ENCODE results near the gene RANBP9.

Gene RANBP9

DNA sequence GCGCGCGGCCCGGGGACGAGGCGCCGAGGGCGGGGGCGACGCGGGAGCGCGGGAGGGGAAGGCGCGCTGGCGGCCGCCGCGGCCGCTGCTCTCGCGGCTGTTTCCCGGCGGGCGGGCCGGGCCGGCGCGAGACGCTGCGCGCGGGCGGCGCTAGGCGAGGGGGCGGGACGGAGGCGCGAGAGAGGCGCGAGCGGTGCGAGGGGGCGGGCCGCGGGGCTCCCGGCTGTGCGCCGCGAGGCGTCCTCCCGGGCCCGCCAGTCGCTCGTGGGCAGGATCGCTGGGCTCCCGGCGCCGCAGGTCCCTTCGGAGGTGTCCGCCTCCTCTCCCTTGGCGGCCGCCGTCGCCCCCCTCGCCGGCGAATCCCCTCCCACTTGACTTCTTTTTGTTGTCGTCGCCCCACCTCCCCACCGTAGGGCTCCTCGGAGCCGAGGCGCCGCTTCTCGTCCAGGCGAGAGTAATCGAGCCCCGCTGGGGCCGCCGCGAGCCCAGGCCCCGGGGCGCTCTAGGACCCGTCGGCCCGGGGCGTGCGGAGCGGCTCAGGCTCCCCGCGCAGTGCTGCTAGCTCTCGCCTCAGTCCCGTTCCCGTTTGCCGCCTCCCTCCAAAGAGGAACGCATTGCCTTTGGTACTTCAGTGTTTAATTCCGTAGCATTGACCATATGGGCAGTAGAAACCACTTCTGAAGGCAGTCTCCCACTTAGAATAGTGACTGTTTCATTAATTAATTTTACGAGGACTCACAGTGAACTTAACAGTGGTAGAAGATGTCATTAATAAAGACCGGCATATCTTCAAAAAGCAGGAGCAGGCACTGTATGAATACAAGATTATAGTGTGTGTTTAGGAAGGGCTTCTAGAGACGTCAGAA lies at the start of gene RANBP9:
Gene RANBP9 (minus strand): TSS at position 103 of the 866 bp plus-strand sequence. CDS start 330 bp downstream, outside the sequence.
- peak; percentile 73 to 78 for DNase-seq

DNA sequence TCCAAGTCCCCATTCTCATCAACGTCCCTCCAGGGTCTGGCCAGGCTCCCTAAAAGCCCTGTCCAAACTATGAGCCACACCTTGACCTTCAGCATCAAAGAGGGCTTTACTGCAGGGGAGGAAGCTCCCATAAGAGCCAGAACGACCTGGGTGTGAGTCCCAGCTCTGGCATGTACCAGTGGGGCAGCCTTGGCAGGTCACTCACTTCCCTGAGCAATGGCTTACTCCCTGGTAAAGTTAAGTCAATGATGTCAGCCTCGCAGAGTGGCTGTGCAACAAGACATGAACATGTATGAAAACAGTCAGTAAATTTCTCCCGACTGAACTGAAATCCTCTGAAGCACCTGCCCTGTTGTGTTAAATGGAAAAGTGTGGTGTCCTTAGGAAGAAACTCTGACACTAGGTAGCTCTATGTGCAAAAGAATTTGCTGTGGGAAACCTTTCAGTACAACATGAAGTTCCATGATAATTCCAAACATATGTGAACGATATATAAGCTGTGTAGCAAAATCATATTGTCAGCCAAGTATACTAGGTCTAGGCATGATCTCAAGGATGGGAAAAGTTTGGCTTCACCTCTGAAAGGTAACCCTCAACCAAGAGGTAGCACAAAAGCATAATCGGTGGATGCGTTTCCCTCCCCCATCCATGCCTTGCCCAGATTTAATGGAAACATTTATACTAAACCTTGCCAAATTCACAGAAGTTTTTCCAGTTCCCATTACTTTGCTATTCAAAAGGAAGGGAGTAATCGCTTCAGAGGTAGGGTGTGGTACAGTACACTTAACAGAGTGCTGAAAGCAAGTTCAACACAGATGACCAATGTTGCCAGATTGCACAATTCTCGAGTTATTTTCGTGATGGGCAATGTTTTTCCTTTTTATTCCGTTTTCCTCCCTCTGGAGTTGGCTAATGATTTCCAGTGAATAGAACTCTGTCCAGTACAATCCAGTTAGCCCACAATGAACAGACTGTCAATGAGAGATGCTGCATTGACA lies 49.0 kb upstream of the RANBP9 start:
- DNase-seq, result peak; percentile 17 to 47

- no peak for DNase-seq
Measured at GRCh38 chr6:13759025-13759424, 47.4 kb upstream of the RANBP9 start.

- no peak for DNase-seq
Measured at GRCh38 chr6:13754644-13755043, 43.0 kb upstream of the RANBP9 start.

DNA sequence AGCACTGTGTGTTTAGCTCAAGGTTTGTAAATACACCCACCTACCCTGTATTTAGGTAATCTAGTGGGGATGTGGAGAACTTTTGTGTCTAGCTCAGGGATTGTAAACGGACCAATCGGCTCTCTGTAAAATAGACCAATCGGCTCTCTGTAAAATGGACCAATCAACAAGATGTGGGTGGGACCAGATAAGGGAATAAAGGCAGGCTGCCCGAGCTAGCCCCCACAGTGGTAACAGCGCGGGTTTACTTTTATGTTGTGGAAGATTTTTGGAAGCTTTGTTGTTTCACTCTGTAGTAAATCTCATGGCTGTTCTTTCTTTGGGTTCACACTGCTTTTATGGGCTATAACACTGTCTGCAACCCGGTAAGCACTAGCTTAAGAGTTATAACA lies 32.1 kb upstream of the RANBP9 start:
- no peak for DNase-seq

DNA sequence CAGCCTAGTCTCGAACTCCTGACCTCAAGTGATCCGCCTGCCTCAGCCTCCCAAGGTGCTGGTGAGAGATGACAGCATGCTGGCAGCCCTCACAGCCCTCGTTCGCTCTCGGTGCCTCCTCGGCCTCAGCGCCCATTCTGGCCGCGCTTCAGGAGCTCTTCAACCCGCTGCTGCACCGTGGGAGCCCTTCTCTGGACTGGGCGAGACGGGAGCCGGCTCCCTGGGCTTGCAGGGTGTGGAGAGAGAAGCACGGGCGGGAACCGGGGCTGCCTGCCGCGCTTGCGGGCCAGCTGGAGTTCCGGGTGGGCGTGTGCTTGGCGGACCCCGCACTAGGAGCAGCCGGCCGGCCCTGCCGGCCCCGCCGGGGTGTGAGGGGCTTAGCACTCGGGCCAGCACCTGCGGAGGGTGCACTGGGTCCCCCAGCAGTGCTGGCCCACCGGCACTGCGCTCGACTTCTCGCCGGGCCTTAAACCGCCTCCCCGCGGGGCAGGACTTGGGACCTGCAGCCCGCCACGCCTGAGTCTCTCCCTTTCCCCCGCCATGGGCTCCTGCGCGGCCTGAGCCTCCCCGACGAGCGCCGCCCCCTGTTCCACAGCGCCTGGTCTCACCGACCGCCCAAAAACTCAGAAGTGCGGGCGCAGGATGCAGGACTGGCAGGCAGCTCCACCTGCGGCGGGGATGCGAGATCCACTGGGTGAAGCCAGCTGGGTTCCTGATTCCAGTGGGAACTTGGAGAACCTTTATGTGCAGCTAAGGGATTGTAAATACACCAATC lies 31.5 kb upstream of the RANBP9 start:
- DNase-seq, result no peak

DNA sequence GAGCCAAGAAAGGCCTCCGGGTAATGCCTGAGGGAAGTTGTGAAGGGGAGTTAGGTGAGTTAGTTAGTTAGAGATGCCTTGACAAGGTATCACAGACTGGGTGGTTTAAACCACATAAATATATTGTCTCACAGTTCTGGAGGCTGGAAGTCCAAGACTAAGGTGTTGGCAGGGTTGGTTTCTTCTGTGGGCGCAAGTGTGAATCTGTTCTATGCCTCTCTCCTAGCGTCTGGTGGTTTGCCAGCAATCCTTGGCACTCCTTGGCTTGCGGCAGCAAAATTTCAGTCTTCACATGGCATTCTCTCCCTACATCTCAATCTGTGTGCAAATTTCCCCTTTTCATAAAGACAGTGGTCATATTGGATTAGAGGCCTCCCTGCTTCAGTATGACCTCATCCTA lies 29.7 kb upstream of the RANBP9 start:
- DNase-seq, result no peak

GRCh38 chr6:13735031-13735430 lies 23.4 kb upstream of the RANBP9 start:
- no peak for DNase-seq

DNA sequence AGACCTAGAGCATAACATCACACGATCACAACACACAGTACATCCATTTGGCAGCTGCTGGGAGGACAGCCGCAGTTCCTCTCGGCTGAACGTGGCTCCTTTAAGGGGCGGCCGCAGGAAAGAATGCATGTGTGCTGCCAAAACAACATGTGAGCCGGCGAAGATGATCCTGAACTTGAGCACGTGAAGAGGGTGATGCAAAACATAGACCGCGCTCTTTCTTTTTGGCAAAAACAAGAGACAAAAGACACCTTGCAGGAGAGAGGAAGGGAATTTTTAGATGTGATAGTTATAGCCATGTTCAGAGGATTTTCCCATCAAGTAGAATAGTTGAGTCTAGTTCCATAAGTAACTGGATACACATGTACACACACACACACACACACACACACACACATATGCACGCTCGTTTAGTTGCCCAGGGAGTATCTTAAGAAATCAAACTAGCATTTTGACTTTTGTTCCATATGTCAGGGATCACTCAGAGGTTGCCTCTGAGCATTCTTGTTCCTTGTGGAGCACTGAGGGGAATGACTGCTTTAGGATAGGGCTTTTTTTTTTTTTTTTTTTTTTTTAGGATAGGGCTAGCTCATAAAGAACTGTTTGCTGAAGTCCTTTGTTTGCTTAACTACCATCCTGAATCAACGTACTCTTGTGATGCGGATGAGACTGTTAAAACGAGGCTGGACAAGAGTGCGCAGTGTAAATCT lies 21.7 kb upstream of the RANBP9 start:
- DNase-seq, result no peak

GRCh38 chr6:13730704-13731103 lies 19.1 kb upstream of the RANBP9 start:
- no peak for DNase-seq

- no peak for DNase-seq
Measured at GRCh38 chr6:13729891-13730290, 18.3 kb upstream of the RANBP9 start.

GRCh38 chr6:13725570-13725969 lies 13.9 kb upstream of the RANBP9 start:
- no peak for DNase-seq

GRCh38 chr6:13725052-13725451 lies 13.4 kb upstream of the RANBP9 start:
- DNase-seq, result no peak

DNA sequence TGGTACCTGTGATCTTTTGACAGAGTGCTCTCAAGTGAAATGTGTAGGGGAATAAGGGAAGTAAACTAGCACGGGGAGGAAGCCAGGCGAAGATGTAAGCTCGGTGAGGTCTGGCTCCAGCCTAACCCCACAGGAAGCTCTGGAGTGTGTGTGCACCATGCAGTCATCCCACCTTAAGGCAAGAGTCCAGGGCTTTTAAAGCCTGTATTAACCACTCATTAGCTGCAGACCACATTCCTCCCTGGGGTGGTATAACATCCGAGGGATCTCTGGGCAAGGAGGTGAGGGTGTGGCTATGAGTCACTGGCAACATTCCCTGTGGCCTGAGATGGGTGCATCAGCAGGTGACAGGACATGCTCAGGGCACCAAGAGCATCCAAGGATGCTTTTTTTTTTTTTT lies 12.5 kb upstream of the RANBP9 start:
- no peak for DNase-seq

DNA sequence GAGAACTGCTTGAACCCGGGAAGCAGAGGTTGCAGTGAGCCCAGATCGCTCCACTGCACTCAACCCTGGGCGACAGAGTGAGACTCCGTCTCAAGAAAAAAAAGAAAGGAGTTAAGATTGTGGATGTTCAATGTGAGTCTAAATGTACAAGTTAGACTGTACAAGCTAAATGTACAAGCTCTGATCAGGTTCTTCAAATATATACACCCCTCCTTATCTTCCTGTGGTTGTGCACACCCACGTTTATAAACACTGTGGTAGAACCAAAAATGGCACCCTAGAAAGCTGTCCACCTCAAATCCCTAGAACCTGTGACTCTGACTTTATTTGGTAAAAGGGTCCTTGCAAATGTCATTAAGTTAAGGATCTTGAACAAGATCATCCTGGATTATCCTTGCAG lies 11.2 kb upstream of the RANBP9 start:
- no peak for DNase-seq

DNA sequence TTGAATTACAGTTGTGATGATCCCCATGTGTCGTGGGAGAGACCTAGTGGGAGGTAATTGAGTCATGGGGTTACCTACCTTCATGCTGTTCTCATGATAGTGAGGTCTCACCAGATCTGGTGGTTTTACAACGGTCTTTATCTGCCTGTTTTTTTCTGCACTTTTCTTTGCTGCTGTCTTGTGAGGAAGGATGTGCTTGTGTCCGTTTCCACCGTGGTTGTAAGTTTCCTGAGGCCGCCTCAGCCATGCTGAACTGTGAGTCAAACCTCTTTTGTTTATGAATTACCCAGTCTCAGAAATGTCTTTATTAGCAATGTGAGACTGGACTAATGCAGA lies 6.5 kb upstream of the RANBP9 start:
- no peak for DNase-seq

GRCh38 chr6:13716955-13717295 lies 5.3 kb upstream of the RANBP9 start:
- no peak for DNase-seq

- no peak for DNase-seq
Measured at GRCh38 chr6:13716225-13716954, 4.8 kb upstream of the RANBP9 start.

GRCh38 chr6:13715444-13715883 lies 3.8 kb upstream of the RANBP9 start:
- peak; percentile 63 to 80 for DNase-seq

DNA sequence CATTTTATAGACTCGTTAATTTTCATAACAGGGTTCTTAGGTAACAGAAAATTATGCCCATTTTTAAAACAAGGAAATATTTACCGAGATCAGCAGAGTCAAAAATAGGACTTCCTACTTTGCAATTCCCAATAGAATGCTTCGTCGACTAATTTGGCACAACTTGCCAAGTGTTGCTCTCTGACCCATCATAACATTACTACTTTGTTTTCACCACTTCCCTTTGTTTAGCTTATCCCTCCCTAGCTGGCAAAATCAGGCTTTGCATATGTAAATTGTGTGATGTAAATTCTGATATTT lies 914 bp upstream of the RANBP9 start:
- DNase-seq, result peak; percentile 52 to 60

GRCh38 chr6:13711324-13711732 lies 307 bp downstream of the RANBP9 start:
- DNase-seq, result peak in 1 of 2 donors; percentile 59
